Neuron (in vitro differentiated cells): Measurements from ENCODE around the gene ACSS1.

Experiments
- H2AFZ ChIP-seq: one replicate; pipeline ENCODE4 v1.6.1; 2013; ENCODE audit warnings: low read depth, mild to moderate bottlenecking, inconsistent platforms, low read length, moderate library complexity
- H3K27me3 ChIP-seq: one replicate; pipeline ENCODE4 v1.6.1; 2013; ENCODE audit warnings: low read length; ENCODE audit not compliant: insufficient read depth
- H3K36me3 ChIP-seq: one replicate; pipeline ENCODE4 v1.6.1; 2013; ENCODE audit warnings: low read length; ENCODE audit not compliant: insufficient read depth
- H3K4me1 ChIP-seq: one replicate; pipeline ENCODE4 v1.6.1; 2013; ENCODE audit warnings: low read length; ENCODE audit not compliant: insufficient read depth
- H3K4me3 ChIP-seq: 2 replicates; pipeline ENCODE4 v1.5.1; 2013; ENCODE audit warnings: mild to moderate bottlenecking, low read length, moderate library complexity
- H3K9me3 ChIP-seq: one replicate; pipeline ENCODE4 v1.6.1; 2013; ENCODE audit warnings: low read length

Gene ACSS1

GRCh38 chr20:25043499-25044260 lies 14.3 kb downstream of the ACSS1 start:
- Histone ChIP-seq H3K27me3 (peaks cover 13% of the 10 kb centered on the region), H3K4me3 (no peak overlapping the region), H3K9me3 (peaks cover 2% of the 10 kb centered on the region), H2AFZ (no peak overlapping the region), H3K36me3 (no peaks in the 10 kb centered on the region), H3K4me1 (peaks cover 6% of the 10 kb centered on the region)

DNA sequence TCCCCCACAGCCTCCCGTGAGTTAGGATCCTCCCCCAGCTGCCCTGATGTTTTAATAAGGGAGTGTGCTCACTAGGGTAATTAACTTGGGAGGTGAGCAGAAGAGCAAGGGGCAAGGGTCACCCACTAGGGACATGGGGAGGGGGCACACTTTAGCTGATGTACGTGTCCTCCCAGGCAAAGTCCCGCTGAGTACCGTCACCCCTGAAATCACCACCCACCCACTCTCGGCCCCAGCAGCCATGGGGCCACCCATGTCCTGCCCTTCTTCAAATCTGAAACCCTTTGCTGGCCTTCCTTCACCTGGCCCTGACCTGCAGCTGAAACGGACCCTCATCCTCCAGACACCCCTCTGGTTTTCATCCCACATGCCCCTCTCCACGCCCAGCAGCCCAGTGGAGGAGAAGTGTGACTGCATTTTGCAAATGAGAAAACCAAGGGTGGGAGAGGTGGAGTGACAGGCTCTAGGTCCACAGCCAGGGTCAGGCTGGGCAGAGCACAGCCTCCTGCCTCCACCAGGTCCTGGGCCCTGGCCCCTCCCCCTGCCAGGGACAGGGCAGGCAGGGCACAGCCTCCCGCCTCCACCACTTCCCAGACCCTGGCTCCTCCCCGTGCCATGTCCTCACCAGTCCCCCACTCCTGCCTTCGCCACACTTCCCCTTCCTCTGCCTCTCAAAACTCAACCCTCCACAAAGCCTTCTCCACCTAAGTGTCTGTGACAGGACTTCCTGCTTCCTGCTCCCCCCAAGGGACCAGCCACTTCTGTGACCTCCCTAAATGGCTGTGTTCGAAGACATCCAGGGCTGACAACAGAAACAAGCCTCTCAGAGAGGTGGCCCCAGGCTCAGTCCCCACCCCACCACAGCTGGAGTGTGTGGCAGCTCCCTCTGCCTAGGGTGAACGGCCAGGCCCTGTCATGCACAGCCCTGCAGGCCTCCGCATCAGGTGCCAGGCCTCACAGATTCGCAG lies 15.1 kb downstream of the ACSS1 start:
- Histone ChIP-seq H3K9me3 (peaks cover 2% of the 10 kb centered on the region), H3K4me3 (no peak overlapping the region), H3K27me3 (peaks cover 13% of the 10 kb centered on the region), H3K36me3 (no peaks in the 10 kb centered on the region), H3K4me1 (peaks cover 6% of the 10 kb centered on the region), H2AFZ (no peak overlapping the region)

DNA sequence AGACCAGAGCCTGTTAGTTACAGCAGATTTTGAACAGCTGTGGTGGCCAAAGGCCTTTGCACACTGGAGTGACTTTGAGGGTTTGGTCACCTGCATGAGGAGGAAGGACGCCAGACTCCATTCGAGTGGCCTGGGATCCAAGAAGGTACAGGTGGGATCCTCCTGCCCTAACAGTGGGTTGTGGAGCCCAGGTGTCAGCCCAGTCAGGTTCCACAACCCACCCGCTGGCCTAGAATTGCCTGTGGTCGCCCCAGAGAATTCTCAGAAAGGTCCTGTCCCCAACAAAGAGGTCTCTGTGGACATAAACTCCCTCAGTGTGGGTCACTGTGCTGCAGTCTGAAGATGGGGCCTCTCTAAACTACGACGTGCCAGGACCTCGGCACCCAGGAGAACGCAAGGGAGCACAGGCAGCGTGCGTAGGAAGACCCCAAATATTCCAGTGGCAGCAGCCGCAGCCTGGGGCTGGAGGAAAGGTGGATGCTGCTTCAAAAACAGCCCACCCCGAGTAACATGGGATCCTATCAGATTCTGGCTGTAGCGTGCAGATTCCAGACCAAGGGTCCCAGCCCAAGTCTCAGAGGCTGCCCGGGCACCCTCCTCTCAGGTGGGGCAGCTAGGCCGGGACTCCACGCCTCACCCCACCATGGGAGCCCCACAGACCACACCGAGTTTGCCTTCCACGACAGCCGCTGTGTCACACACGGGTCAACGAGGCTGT lies 16.0 kb downstream of the ACSS1 start:
- Histone ChIP-seq H2AFZ (no peak overlapping the region), H3K9me3 (no peaks in the 10 kb centered on the region), H3K27me3 (peaks cover 7% of the 10 kb centered on the region), H3K36me3 (no peaks in the 10 kb centered on the region), H3K4me3 (no peak overlapping the region), H3K4me1 (peaks cover 10% of the 10 kb centered on the region)

GRCh38 chr20:25040438-25040831 lies 17.5 kb downstream of the ACSS1 start:
- Histone ChIP-seq H3K9me3 (no peaks in the 10 kb centered on the region), H2AFZ (no peak overlapping the region), H3K4me1 (peaks cover 17% of the 10 kb centered on the region), H3K4me3 (no peak overlapping the region), H3K36me3 (no peaks in the 10 kb centered on the region), H3K27me3 (peaks cover under 1% of the 10 kb centered on the region)

GRCh38 chr20:25039697-25040437 lies 18.1 kb downstream of the ACSS1 start:
- no peak overlapping the region for H2AFZ ChIP-seq
- H3K9me3 ChIP-seq: no peaks in the 10 kb centered on the region
- no peaks in the 10 kb centered on the region for H3K27me3 ChIP-seq
- H3K4me1 ChIP-seq: peaks cover 17% of the 10 kb centered on the region
- H3K36me3 ChIP-seq: no peaks in the 10 kb centered on the region
- H3K4me3 ChIP-seq: no peak overlapping the region

DNA sequence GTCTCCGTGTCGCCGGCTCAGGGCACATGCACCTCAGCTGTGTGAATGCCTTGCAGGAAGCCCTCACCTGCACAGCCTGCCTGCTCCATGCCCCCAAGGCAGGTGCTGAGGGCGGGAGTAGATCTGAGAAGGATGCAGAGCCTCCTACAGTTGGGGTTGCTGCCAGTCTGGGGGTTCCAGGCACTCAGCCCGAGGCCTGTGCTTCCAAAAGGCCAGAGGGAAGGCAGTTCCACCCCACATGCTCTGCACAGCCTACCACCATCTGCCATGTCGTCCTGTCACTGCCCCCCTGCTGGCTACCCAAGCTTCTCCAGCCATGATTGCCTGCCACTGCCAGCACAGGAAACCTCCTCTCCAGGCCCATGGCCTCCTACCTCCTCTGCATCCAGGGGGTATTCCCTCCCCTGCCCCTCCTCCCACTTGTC lies 19.3 kb downstream of the ACSS1 start:
- H3K27me3 ChIP-seq: no peaks in the 10 kb centered on the region
- H2AFZ ChIP-seq: no peak overlapping the region
- H3K9me3 ChIP-seq: no peaks in the 10 kb centered on the region
- H3K4me3 ChIP-seq: no peak overlapping the region
- H3K4me1 ChIP-seq: peaks cover 21% of the 10 kb centered on the region
- H3K36me3 ChIP-seq: no peaks in the 10 kb centered on the region

DNA sequence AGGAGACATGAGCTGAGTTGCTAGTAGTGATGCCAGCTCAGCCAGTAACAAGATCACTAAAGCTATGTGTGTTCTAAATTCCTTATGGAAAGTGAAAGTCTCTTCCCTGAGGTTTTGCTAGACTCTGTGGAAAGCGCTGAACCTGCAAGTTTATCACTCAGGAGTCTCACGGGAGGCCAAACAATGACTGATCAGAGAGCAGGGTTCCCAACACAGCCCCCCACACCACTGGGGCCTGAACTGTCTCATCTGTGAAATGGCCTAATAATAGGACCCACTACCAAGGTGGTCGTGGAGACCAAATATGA lies 19.9 kb downstream of the ACSS1 start:
- Histone ChIP-seq H3K36me3 (no peaks in the 10 kb centered on the region), H2AFZ (no peak overlapping the region), H3K27me3 (no peaks in the 10 kb centered on the region), H3K4me1 (peaks cover 26% of the 10 kb centered on the region), H3K9me3 (no peaks in the 10 kb centered on the region), H3K4me3 (no peak overlapping the region)

DNA sequence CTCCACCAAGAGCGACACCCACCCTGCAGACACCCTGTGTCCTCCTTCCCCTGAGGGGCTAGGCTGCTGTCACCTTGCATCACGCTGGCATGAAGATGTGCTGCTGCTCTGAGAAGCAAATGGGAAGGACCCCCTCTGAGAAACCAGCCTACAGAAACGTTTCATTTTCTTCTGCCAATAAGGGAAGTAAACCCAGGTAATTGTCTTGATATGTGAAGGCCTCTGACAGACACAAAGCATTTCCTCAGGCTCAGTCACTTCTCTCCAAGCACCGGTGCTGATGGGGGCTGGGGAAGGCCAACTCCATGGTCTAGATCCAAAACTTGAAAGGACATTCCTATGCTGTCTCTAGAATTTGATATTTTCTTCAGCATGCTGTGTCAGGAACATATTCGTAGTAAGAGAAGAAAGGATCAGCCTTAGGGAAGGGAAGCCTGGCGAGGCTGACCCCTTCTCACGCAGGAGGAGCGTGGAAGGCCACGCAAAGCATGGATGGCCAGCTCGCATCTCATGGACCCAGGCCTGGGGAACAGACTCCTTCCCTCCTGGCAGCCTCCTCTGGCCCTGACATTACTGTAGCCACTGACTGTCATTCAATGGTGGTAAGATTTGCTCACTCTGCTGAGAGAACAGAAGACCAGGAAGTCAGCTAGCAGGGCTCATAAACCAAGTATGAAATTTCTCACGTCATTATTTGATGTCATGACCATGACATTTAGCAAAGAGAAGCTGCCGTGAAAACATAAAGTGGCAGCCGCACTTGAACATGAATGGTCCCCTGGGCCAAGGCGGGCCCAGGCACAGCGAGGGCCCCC lies 20.4 kb downstream of the ACSS1 start:
- Histone ChIP-seq H3K36me3 (no peaks in the 10 kb centered on the region), H3K4me1 (peaks cover 31% of the 10 kb centered on the region), H3K9me3 (no peaks in the 10 kb centered on the region), H3K4me3 (no peak overlapping the region), H2AFZ (no peak overlapping the region), H3K27me3 (no peaks in the 10 kb centered on the region)

DNA sequence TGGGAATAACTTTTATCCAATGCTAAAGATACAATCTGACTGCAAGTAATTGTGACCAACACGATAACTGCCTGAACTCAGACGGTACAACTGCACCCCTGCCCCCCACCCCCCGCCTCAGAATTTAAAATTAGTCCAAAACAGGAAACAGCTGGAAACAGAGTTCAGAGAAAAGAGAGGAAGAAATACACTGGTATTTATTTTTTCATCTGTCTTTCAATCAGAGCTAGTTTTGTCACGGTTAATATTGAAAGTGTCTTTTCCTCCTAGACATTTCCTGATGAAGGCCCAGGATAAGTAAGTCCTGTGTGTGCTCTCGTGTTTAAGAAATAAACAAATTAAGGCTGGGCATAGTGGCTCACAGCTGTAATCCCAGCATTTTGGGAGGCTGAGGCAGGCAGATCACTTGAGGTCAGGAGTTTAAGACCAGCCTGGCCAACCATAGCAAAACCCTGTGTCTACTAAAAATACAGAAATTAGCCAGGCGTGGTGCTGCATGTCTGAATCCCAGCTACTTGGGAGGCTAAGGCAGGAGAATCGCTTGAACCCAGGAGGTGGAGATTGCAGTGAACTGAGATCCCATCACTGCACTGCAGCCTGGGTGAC lies 21.5 kb downstream of the ACSS1 start:
- Histone ChIP-seq H2AFZ (no peak overlapping the region), H3K4me3 (no peak overlapping the region), H3K9me3 (no peaks in the 10 kb centered on the region), H3K4me1 (peaks cover 40% of the 10 kb centered on the region), H3K27me3 (no peaks in the 10 kb centered on the region), H3K36me3 (no peaks in the 10 kb centered on the region)

DNA sequence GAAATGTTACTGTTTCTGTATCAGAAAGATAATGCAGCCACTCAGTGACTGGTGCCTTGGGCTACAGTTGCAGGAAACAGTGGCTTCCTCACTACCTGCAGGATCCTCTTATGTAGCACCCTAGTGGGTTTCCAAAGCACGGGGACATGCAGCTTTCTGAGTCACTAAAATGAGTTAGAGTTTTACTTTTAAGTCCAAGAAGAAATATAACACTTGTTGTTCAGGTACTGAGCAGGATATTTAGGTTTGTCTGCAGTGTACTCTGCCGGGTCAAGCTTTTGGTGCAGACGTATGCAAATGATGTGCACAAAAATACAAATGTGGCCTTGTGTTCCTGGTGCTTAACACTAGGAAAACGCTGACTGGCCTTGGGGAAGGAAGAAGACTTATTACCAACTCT lies 22.0 kb downstream of the ACSS1 start:
- Histone ChIP-seq H3K4me1 (peaks cover 40% of the 10 kb centered on the region), H3K9me3 (no peaks in the 10 kb centered on the region), H3K27me3 (no peaks in the 10 kb centered on the region), H2AFZ (no peak overlapping the region), H3K36me3 (no peaks in the 10 kb centered on the region), H3K4me3 (no peak overlapping the region)

DNA sequence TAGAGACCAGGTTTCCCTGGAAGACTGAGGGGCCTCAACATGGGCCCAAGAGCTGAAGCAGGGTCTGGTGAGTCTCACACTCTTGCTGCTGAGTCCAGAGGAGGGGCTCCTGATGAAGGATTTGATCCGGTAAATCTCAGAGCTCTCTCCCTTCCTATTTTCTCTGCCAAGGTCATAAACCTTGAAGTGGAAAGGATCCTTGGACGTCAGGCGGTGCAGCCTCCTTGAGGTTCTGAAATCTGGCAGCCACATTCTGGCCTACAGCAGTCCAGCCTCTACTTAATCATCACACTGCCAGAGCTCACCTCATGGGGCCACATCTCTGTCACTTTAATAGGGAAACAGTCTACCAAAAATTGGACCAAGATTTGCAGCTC lies 24.0 kb downstream of the ACSS1 start:
- no peaks in the 10 kb centered on the region for H3K9me3 ChIP-seq
- peaks cover 33% of the 10 kb centered on the region for H3K4me1 ChIP-seq

More for the DNA sequence above, 24.0 kb downstream of the ACSS1 start:
- no peak overlapping the region for H2AFZ ChIP-seq
- no peaks in the 10 kb centered on the region for H3K36me3 ChIP-seq
- H3K4me3 ChIP-seq: no peak overlapping the region
- no peaks in the 10 kb centered on the region for H3K27me3 ChIP-seq
